ENCODE data around the gene UMODL1.

UMODL1 gene

DNA sequence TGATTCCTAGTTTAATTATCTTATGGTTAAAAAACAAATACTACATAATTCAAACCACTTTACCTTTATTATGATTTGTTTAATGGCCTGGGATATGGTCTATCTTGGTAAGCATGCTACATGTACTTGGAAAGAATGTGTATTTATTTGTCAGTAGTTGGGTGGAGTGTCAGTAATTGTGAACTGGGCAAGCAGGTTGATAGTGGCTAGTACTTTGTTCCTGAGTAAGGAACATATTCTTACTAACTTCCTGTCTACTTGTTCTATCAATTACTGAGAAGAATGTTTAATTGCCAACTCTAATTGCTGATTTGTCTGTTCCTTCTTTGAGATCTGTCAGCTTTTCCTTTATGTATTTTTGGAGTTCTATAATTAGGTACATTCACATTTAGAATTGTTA lies 98.6 kb downstream of the UMODL1 start:
- H3K4me3 ChIP-seq (replicated peaks; ENCODE audit: low read depth, low read length) = no peak overlapping the region
- TF ChIP-seq, protein P1, sequence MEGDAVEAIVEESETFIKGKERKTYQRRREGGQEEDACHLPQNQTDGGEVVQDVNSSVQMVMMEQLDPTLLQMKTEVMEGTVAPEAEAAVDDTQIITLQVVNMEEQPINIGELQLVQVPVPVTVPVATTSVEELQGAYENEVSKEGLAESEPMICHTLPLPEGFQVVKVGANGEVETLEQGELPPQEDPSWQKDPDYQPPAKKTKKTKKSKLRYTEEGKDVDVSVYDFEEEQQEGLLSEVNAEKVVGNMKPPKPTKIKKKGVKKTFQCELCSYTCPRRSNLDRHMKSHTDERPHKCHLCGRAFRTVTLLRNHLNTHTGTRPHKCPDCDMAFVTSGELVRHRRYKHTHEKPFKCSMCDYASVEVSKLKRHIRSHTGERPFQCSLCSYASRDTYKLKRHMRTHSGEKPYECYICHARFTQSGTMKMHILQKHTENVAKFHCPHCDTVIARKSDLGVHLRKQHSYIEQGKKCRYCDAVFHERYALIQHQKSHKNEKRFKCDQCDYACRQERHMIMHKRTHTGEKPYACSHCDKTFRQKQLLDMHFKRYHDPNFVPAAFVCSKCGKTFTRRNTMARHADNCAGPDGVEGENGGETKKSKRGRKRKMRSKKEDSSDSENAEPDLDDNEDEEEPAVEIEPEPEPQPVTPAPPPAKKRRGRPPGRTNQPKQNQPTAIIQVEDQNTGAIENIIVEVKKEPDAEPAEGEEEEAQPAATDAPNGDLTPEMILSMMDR (IDR thresholded peaks at IDR 0.05; ENCODE audit: low read depth, low read length, missing control alignments) = no peak
- DNase-seq (ENCODE audit: extremely low read depth, low read depth) = no peak

DNA sequence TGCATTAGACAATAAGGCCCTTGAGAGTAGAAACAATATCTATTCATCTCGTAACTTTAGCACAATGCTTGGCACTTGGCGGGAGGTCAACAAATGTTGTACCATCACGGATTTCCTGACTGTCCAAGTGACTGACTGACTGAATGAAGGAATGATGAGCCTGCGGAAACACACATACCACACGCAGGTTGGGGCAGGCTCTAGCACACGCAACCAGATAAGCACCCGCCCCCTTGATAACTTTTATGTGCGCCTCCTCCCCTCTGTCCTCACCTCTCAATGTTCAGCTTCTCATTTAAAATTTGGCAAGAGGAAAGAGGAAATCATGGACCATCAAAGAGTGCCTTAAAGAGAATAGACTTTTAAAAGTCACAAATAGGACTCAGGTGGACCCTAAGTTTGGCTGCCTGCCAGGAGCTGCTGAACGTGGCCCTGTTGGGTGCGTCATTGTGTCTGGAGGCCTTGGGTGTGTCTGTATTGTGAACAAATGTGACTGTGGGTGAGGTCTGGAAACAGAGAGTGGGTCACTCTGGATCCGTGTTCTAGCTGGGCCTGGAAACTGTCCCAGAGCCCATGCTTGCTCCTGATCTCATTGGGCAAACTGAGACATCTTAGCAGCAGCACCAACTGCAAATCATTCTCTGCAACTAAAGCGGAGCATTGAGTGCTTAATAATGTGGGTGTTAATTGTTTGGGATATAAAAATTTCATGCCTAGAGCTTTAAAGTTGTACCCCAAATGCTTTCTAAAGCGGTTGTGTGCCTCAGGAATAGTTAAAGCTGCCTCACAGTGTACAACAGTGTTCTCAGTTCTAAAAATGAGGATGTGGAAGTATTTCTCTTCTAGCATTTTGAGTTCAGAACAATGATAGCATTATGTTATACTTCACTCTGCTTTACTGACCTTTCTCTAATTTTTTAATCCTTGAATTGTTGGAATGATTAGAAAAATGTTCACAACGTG lies 100.3 kb downstream of the UMODL1 start:
- DNase-seq (ENCODE audit: extremely low read depth, low read depth) = no peak
- H3K4me3 ChIP-seq (replicated peaks; ENCODE audit: low read depth, low read length) = no peak overlapping the region
- TF ChIP-seq, protein P1 (IDR thresholded peaks at IDR 0.05; ENCODE audit: low read depth, low read length, missing control alignments) = no peak

DNA sequence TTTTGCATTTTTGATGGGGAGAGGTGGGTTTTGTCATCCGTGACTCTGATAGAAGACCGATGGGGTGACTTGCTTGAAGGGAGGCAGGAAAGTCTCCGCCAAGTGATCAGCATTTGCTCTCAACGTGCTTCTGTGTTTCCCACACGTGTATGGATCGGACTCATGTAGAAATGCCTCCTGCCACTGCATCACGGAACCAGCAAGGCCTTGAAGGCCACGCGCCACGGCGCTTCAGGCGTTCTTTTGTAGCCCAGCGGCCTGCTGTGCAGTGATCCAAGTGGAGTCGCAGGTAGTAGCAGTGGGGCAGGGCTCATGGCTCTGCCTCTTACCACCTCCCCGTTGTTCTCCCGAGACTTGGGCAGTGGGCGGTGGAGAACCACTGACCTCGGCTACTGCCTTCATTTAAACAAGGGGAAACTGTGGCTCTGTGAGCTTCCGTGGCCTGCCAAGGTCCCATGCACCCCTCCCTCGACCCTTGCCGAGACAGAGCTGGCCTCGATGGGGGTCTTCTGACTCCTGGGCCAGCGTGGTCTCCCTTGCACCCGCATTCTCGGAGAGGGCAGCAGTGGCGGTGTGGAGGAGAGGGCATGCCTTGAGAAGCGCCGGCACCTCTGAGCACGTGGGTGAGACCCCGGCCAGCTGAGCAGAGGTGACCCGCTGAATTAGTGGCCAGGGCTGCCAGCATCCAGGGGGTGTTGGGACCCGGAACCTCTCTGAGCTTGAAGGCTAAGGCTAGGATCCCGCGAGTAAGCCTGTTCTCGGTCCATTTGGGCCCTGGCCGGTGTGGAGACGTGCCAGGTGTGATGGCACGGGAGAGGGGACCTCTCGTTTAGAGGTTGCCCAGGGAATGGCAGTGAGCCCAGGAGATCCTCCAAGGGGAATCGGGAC lies 101.7 kb downstream of the UMODL1 start:
- no peak for DNase-seq (ENCODE audit: extremely low read depth, low read depth)
- TF ChIP-seq, protein P1 (IDR thresholded peaks at IDR 0.05; ENCODE audit: low read depth, low read length, missing control alignments) = no peak
- no peak overlapping the region for H3K4me3 ChIP-seq (replicated peaks; ENCODE audit: low read depth, low read length)

DNA sequence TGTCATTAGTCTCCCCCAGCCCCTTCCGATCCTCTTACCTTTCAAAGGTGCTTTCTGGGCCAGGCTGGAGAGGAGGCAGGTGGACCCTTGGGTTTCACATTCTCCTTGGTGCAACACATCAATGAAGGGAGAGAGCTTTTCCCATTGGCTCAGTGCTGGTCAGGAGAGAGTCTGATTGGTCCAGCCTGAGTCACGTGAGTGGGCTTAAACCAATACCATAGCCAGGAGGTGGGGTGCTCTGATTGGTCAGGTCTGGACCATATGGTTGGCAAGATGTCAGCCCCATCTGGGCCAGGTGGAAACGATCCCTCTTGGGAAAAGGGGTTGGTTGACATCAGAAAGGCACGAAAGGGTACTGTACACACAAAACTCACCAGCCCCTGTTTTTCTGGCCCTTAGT lies 103.1 kb downstream of the UMODL1 start:
- no peak overlapping the region for H3K4me3 ChIP-seq (replicated peaks; ENCODE audit: low read depth, low read length)
- DNase-seq (ENCODE audit: extremely low read depth, low read depth) = no peak
- TF ChIP-seq, protein P1 (IDR thresholded peaks at IDR 0.05; ENCODE audit: low read depth, low read length, missing control alignments) = no peak

DNA sequence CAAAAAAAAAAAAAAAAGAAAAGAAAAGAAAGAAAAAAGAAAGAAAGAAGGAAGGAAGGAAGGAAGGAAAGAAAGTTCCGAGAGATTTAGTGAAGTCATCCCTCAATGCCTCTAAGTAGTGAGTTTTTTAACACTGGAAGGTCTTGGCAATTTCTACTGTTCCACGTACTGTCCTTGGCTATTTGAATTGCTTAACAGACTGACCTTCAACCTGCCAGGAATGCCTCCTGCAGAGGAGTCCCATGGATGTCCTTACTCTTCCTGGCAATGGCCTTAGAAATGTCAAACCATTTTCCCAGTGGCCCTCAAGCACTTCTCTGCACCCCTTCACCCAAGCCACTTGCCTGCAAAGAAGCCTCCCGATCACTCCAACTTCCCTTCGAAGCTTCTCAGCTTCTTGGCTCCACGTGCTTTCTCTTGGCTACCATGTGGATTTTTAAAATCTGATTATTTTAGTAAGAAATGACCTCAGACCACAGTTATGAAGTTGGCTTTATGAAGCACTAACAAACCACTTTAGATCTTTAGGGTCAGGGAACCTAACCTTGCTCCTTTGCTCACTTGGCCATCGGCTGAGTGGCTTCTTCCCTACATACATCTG lies 104.1 kb downstream of the UMODL1 start:
- no peak for DNase-seq (ENCODE audit: extremely low read depth, low read depth)
- TF ChIP-seq, protein P1 (IDR thresholded peaks at IDR 0.05; ENCODE audit: low read depth, low read length, missing control alignments) = no peak
- no peak overlapping the region for H3K4me3 ChIP-seq (replicated peaks; ENCODE audit: low read depth, low read length)

DNA sequence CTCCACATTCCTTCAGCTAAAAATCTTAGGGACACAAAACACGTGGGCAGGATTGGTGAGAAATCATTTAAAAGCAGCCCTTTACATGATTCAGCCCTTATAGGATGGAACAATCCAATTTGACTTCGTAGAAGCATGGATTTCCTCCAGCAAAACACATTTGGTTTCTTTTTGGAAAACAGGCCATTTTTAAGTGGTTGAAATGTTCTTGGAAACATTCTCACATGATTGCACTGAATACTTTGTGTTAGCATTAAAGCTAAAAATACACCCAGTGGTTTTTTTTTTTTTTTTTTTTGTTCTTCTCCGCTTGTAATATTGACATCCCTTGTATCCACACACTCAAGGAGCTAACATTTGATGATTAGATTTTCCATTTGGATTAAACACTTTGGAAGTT lies 105.7 kb downstream of the UMODL1 start:
- H3K4me3 ChIP-seq (replicated peaks; ENCODE audit: low read depth, low read length) = no peak overlapping the region
- TF ChIP-seq, protein P1 (IDR thresholded peaks at IDR 0.05; ENCODE audit: low read depth, low read length, missing control alignments) = no peak
- no peak for DNase-seq (ENCODE audit: extremely low read depth, low read depth)
